IPS-18a (cell line): Measurements from ENCODE around the gene CSF3.
"Not testable (repeated sequence)": the region's sequence is repeated elsewhere in the genome, so short reads cannot be mapped to it uniquely, and the experiment has no call there.

Source experiments
- H3K27ac ChIP-seq: one replicate; pipeline ENCODE4 v1.5.1; 2013; ENCODE audit warnings: low read length
- H3K27me3 ChIP-seq: one replicate; pipeline ENCODE4 v1.6.1; 2013; ENCODE audit warnings: mild to moderate bottlenecking, low read length; ENCODE audit not compliant: control insufficient read depth, insufficient read depth
- H3K36me3 ChIP-seq: one replicate; pipeline ENCODE4 v1.6.1; 2013; ENCODE audit warnings: low read depth, low read length; ENCODE audit not compliant: control insufficient read depth
- H3K4me1 ChIP-seq: one replicate; pipeline ENCODE4 v1.6.1; 2013; ENCODE audit warnings: low read depth, low read length; ENCODE audit not compliant: control insufficient read depth
- H3K4me3 ChIP-seq: one replicate; pipeline ENCODE4 v1.5.1; 2013; ENCODE audit warnings: low read length
- H3K9ac ChIP-seq: one replicate; pipeline ENCODE4 v1.6.1; 2013; ENCODE audit warnings: mild to moderate bottlenecking, low read length, moderate library complexity
- H3K9me3 ChIP-seq: one replicate; pipeline ENCODE4 v1.6.1; 2013; ENCODE audit warnings: low read depth, low read length; ENCODE audit not compliant: control insufficient read depth

Gene CSF3

DNA sequence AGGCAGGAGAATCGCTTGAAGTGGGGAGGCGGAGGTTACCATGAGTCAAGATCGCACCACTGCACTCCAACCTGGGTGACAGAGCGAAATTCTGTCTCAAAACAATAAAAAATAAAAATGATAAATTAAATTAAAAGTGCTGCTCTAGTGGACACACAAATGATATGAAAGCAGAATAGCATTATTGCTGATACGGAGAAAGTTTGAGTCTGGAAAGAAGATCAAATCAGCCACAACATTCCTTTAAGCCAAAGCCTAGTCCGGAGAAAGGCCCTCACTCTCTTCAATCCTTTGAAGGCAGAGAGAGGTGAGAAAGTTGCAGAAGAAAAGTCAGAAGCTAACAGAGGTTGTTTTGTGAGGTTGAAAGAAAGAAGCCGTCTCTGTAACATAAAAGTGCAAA is 15.1 kb upstream of the CSF3 start:
- Histone ChIP-seq H3K9ac (no peak overlapping the region), H3K9me3 (no peaks in the 10 kb centered on the region), H3K27me3 (no peaks in the 10 kb centered on the region), H3K27ac (no peak overlapping the region), H3K4me1 (no peaks in the 10 kb centered on the region), H3K36me3 (peaks cover 26% of the 10 kb centered on the region), H3K4me3 (no peak overlapping the region)

DNA sequence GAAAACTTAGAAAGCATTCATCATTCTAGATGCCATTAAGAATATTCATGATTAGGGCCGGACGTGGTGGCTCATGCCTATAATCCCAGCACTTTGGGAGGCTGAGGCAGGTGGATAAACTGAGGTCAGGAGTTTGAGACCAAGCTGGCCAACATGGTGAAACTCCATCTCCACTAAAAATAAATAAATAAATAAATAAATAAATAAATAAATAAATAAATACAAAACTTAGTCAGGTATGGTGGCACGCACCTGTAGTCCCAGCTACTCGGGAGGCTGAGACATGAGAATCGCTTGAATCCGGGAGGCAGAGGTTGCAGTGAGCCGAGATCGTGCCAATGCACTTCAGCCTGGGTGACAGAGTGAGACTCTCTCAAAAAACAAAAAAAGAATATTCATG is 13.9 kb upstream of the CSF3 start:
- H3K4me3 ChIP-seq, H3K27ac ChIP-seq, H3K4me1 ChIP-seq, H3K9me3 ChIP-seq, H3K27me3 ChIP-seq, H3K9ac ChIP-seq: not testable (repeated sequence)
- H3K36me3 ChIP-seq: peaks cover 15% of the 10 kb centered on the region

DNA sequence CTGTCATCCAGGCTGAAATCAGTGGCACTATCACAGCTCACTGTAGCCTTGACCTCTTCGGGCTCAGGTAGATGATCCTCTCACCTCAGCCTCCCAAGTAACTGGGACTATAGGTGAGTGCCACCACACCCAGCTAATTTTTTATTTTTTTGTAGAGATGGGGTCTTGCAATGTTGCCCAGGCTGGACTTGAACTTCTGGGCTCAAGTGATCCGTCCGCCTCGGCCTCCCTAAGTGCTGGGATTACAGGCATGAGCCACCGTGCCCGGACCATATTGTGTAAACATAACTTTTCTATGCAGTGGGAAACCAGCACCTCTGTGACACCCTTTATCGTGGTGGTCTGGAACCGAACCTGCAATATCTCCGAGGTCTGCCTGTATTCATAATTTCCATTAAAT is 11.2 kb upstream of the CSF3 start:
- Histone ChIP-seq H3K36me3 (no peaks in the 10 kb centered on the region), H3K27me3 (no peaks in the 10 kb centered on the region), H3K9me3 (no peaks in the 10 kb centered on the region), H3K4me1 (no peaks in the 10 kb centered on the region), H3K27ac (no peak overlapping the region), H3K4me3 (no peak overlapping the region), H3K9ac (no peak overlapping the region)

DNA sequence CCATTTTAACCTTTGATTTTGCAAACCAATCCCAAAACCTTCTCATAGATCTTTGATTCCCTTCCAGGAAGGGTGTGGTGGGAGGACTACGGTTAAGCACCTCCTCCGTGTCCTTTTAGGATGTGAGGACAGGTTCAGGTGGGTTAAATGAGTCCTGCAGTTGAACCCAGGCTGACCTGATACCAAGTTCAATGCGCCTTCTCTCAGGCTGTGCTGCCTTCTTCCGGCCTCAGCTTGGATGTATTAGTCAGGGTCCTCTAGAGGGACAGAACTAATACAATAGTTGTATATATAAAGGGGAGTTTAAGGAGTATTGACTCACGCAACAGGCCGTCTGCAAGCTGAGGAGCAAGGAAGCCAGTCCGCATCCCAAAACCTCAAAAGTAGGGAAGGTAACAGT is 10.5 kb upstream of the CSF3 start:
- Histone ChIP-seq H3K4me1 (no peaks in the 10 kb centered on the region), H3K9me3 (no peaks in the 10 kb centered on the region), H3K27me3 (no peaks in the 10 kb centered on the region), H3K27ac (no peak overlapping the region), H3K36me3 (no peaks in the 10 kb centered on the region), H3K9ac (no peak overlapping the region), H3K4me3 (no peak overlapping the region)

DNA sequence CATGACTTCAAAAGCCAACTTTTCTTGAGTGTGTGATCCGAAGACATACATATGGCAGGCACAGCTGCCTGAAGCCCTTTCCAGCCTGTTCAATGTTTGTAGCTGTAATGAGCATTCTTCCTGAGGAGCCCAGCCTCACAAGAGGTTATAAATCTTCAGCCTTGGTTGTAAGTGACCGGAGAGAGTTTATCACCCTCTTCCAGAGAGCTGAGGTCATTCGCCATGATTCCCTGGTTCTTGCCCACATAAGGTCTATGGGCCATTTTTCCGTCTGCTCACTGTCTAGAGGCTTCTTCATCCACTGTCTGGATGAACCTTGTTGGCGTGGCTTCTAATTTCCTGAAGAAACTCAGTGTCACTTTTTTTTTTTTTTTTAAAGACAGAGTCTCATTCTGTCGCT is 9.7 kb upstream of the CSF3 start:
- no peaks in the 10 kb centered on the region for H3K27me3 ChIP-seq
- H3K27ac ChIP-seq: no peak overlapping the region
- H3K9me3 ChIP-seq: no peaks in the 10 kb centered on the region
- H3K36me3 ChIP-seq: no peaks in the 10 kb centered on the region
- H3K4me1 ChIP-seq: no peaks in the 10 kb centered on the region
- H3K4me3 ChIP-seq: no peak overlapping the region
- H3K9ac ChIP-seq: no peak overlapping the region

DNA sequence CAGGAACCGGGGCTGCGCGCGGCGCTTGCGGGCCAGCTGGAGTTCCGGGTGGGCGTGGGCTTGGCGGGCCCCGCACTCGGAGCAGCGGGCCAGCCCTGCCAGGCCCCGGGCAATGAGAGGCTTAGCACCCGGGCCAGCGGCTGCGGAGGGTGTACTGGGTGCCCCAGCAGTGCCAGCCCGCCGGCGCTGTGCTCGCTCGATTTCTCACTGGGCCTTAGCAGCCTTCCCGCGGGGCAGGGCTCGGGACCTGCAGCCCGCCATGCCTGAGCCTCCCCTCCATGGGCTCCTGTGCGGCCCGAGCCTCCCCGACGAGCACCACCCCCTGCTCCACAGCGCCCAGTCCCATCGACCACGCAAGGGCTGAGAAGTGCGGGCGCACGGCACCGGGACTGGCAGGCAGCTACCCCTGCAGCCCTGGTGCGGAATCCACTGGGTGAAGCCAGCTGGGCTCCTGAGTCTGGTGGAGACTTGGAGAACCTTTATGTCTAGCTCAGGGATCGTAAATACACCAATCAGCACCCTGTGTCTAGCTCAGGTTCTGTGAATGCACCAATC is 4.2 kb upstream of the CSF3 start:
- not testable (repeated sequence) for H3K27me3 ChIP-seq, H3K9ac ChIP-seq, H3K4me3 ChIP-seq

DNA sequence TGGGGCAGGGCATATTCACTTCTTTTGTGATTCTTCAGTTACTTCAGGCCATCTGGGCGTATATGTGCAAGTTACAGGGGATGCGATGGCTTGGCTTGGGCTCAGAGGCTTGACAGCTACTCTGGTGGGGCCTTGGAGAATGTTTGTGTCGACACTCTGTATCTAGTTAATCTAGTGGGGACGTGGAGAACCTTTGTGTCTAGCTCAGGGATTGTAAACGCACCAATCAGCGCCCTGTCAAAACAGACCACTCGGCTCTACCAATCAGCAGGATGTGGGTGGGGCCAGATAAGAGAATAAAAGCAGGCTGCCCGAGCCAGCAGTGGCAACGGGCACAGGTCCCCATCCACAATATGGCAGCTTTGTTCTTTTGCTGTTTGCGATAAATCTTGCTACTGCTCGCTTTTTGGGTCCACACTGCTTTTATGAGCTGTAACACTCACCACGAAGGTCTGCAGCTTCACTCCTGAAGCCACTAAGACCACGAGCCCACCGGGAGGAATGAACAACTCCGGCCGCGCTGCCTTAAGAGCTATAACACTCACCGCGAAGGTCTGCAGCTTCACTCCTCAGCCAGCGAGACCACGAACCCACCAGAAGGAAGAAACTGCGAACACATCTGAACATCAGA is 3.1 kb upstream of the CSF3 start:
- H3K9me3 ChIP-seq, H3K9ac ChIP-seq, H3K36me3 ChIP-seq, H3K27me3 ChIP-seq, H3K4me3 ChIP-seq, H3K4me1 ChIP-seq, H3K27ac ChIP-seq: not testable (repeated sequence)

More for the DNA sequence above, 4.2 kb upstream of the CSF3 start:
- H3K9me3 ChIP-seq, H3K36me3 ChIP-seq, H3K27ac ChIP-seq, H3K4me1 ChIP-seq: not testable (repeated sequence)

DNA sequence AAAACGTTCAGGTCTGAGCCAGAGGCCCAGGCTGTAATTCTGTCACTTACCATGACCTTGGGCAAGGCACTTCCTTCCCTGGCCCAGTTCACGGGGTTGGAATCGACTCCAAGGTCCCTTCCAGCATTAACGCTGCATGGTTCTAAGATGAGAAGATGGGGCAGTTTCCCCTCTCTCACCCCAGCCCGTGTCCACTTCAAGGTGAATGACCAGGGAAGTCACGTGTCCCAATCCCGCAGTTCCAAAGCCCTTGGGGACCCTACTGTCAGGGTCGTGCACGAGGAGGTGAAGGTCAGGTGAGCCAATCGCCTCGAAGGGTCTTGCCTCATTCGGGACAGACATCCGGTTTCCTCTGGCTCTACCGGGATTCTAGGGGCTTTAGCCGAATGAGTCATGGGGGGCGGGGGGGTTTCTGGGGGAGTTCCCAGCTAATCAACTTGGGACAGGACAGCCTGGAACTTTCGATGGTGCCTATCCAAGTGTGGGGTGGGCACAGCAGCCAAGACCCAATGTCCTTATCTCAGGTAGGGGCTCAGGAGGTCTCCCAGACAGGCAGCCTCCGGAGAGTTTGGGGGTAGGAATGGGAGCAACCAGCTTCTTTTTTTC is 762 bp upstream of the CSF3 start:
- Histone ChIP-seq H3K4me3 (no peak overlapping the region), H3K9me3 (no peaks in the 10 kb centered on the region), H3K27me3 (no peaks in the 10 kb centered on the region), H3K4me1 (peaks cover 17% of the 10 kb centered on the region), H3K9ac (no peak overlapping the region), H3K36me3 (no peaks in the 10 kb centered on the region), H3K27ac (no peak overlapping the region)

DNA sequence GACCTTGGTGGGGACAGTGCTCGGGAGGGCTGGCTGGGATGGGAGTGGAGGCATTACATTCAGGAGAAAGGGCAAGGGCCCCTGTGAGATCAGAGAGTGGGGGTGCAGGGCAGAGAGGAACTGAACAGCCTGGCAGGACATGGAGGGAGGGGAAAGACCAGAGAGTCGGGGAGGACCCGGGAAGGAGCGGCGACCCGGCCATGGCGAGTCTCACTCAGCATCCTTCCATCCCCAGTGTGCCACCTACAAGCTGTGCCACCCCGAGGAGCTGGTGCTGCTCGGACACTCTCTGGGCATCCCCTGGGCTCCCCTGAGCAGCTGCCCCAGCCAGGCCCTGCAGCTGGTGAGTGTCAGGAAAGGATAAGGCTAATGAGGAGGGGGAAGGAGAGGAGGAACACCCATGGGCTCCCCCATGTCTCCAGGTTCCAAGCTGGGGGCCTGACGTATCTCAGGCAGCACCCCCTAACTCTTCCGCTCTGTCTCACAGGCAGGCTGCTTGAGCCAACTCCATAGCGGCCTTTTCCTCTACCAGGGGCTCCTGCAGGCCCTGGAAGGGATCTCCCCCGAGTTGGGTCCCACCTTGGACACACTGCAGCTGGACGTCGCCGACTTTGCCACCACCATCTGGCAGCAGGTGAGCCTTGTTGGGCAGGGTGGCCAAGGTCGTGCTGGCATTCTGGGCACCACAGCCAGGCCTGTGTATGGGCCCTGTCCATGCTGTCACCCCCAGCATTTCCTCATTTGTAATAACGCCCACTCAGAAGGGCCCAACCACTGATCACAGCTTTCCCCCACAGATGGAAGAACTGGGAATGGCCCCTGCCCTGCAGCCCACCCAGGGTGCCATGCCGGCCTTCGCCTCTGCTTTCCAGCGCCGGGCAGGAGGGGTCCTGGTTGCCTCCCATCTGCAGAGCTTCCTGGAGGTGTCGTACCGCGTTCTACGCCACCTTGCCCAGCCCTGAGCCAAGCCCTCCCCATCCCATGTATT is 1.1 kb downstream of the CSF3 start:
- Histone ChIP-seq H3K27ac (no peak overlapping the region), H3K27me3 (no peaks in the 10 kb centered on the region), H3K9me3 (no peaks in the 10 kb centered on the region), H3K4me3 (no peak overlapping the region), H3K4me1 (peaks cover 21% of the 10 kb centered on the region), H3K36me3 (peaks cover 12% of the 10 kb centered on the region), H3K9ac (no peak overlapping the region)

DNA sequence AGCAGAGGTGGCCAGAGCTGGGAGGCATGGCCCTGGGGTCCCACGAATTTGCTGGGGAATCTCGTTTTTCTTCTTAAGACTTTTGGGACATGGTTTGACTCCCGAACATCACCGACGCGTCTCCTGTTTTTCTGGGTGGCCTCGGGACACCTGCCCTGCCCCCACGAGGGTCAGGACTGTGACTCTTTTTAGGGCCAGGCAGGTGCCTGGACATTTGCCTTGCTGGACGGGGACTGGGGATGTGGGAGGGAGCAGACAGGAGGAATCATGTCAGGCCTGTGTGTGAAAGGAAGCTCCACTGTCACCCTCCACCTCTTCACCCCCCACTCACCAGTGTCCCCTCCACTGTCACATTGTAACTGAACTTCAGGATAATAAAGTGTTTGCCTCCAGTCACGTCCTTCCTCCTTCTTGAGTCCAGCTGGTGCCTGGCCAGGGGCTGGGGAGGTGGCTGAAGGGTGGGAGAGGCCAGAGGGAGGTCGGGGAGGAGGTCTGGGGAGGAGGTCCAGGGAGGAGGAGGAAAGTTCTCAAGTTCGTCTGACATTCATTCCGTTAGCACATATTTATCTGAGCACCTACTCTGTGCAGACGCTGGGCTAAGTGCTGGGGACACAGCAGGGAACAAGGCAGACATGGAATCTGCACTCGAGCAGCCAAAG is 2.3 kb downstream of the CSF3 start:
- H3K27ac ChIP-seq: no peak overlapping the region
- peaks cover 22% of the 10 kb centered on the region for H3K36me3 ChIP-seq
- no peak overlapping the region for H3K9ac ChIP-seq
- no peak overlapping the region for H3K4me3 ChIP-seq
- H3K27me3 ChIP-seq: no peaks in the 10 kb centered on the region
- peaks cover 21% of the 10 kb centered on the region for H3K4me1 ChIP-seq
- H3K9me3 ChIP-seq: no peaks in the 10 kb centered on the region
